ENCODE results near the gene IL7R.

Gene IL7R

DNA sequence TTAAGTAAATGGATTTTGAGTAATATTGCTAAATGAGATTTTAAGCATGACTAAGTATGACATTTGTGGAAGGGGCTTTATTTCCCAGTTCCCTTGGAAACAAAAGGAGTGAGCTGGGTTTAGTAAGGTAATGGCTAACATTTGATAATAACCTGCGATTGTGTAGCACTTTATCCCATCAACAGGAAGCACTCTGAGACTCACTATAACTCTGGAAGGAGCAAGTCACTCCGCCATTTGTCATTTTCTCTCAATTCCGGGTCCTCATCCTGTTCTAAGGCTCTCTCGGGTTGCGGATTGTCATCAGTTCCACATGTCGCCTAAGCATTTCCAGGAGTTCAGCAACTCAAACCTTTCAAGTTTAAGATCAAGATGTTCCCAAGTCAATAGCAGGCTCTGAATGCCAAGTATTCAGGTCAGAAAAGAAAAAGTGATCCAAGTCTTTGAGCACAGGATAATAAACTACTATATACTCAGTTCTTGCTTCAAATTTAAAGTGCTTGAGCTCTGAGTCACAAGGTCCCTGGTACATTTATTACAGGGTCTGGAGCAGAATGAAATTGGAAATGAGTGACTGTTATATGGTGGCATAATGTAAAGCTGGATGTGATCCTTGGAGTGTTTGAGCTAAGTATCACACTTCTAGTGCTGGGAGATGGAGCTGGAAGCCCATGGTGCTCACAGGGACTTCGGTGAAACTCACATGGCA is 42.4 kb downstream of the IL7R start:
- intact Hi-C loops (cut with DNase I; ENCODE audit: low total_unique reads), result no loop called here
- H3K4me3 ChIP-seq, result no peak overlapping the region
- DNase-seq, result no peak
- no peak overlapping the region for H3K27ac ChIP-seq
- H3K27me3 ChIP-seq, result no peaks in the 10 kb centered on the region
- TF ChIP-seq CTCF (IDR thresholded peaks at IDR 0.05), result no peak
- no peaks in the 10 kb centered on the region for H3K36me3 ChIP-seq
- H3K4me1 ChIP-seq, result no peaks in the 10 kb centered on the region
- H3K9me3 ChIP-seq, result no peaks in the 10 kb centered on the region

- Histone ChIP-seq H3K27ac (no peak overlapping the region), H3K4me3 (no peak overlapping the region), H3K9me3 (no peaks in the 10 kb centered on the region), H3K36me3 (no peaks in the 10 kb centered on the region), H3K27me3 (no peaks in the 10 kb centered on the region), H3K4me1 (no peaks in the 10 kb centered on the region)
- TF ChIP-seq CTCF (IDR thresholded peaks at IDR 0.05), result no peak
- no peak for DNase-seq
- intact Hi-C loops (cut with DNase I; ENCODE audit: low total_unique reads), result no loop called here
Measured at GRCh38 chr5:35899800-35900199, 43.1 kb downstream of the IL7R start.

- TF ChIP-seq CTCF (IDR thresholded peaks at IDR 0.05), result no peak
- Histone ChIP-seq H3K27ac (no peak overlapping the region), H3K9me3 (no peaks in the 10 kb centered on the region), H3K4me3 (no peak overlapping the region), H3K36me3 (no peaks in the 10 kb centered on the region), H3K4me1 (no peaks in the 10 kb centered on the region), H3K27me3 (no peaks in the 10 kb centered on the region)
- no peak for DNase-seq
- intact Hi-C loops (cut with DNase I; ENCODE audit: low total_unique reads), result no loop called here
Measured at GRCh38 chr5:35900972-35901695, 44.4 kb downstream of the IL7R start.

GRCh38 chr5:35902046-35902672 is 45.5 kb downstream of the IL7R start:
- H3K4me3 ChIP-seq, result no peak overlapping the region
- H3K4me1 ChIP-seq, result no peaks in the 10 kb centered on the region
- H3K27me3 ChIP-seq, result no peaks in the 10 kb centered on the region
- no peak for DNase-seq
- intact Hi-C loops (cut with DNase I; ENCODE audit: low total_unique reads), result no loop called here
- H3K27ac ChIP-seq, result no peak overlapping the region
- no peaks in the 10 kb centered on the region for H3K9me3 ChIP-seq
- no peaks in the 10 kb centered on the region for H3K36me3 ChIP-seq
- no peak for TF ChIP-seq CTCF (IDR thresholded peaks at IDR 0.05)

- H3K9me3 ChIP-seq, result no peaks in the 10 kb centered on the region
- H3K27ac ChIP-seq, result no peak overlapping the region
- no peak for TF ChIP-seq CTCF (IDR thresholded peaks at IDR 0.05)
- no peaks in the 10 kb centered on the region for H3K4me1 ChIP-seq
- no peak overlapping the region for H3K4me3 ChIP-seq
- DNase-seq, result no peak
- H3K36me3 ChIP-seq, result no peaks in the 10 kb centered on the region
- no peaks in the 10 kb centered on the region for H3K27me3 ChIP-seq
- intact Hi-C loops (cut with DNase I; ENCODE audit: low total_unique reads), result no loop called here
Measured at GRCh38 chr5:35903631-35904203, 47.0 kb downstream of the IL7R start.
